Umbilical cord (tissue), 2 donors: ENCODE results near the gene DSP. TPM values are rescaled to one million over a fixed set of nuclear protein-coding genes. Genes with fewer than 3 reads are reported as not detected.

Source experiments
- DNase-seq: peaks from one replicate; pipeline ENCODE4 v3.0.0-alpha.2; 2015; ENCODE audit warnings: low spot score
- total RNA-seq: library from RNA; depleted of rRNA; stranded (reverse); fragments of >200 nt; gene quantifications from one replicate; pipeline ENCODE4 v1.2.3, GENCODE V29; 2014; ENCODE audit warnings: low replicate concordance; ENCODE audit not compliant: insufficient read depth

The DSP gene
- total RNA-seq, 1 donor from 2014 or later, result 74.9 TPM

DNA sequence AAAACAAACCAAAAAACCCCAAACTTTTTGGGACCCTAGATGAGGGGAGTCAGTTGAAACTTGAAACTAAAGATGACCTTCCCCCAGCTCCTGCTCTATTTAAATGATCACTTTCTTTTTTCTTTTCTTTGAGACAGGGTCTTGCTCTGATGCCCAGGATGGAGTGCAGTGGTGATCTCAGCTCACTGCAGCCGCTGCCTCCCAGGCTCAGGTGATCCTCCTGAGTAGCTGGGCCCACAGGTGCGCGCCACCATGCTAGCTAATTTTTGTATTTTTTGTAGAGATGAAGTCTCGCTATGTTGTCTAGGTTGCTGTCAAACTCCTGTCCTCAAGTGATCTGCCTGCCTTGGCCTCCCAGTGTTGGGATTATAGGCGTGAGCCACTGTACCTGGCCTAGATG lies 7.3 kb upstream of the DSP start:
- DNase-seq, result no peak

DNA sequence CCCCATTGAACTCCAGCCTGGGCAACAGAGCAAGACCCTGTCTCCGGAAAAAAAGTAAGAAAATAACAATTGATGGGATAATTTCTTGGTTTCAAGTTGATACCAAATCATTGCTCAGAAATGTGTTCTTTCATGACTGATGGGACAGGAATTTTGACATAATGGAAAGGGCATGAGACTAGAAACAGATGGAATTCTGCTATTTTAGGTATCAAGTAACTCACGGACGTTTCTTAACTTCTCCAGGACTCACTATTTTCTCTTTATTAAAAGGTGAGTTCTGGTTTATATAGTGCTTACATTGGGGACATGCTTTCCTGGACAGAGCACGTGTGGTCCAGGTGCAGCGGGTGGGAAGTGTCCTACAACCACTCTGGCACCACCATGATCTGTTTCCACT lies 6.0 kb upstream of the DSP start:
- DNase-seq, result no peak

DNA sequence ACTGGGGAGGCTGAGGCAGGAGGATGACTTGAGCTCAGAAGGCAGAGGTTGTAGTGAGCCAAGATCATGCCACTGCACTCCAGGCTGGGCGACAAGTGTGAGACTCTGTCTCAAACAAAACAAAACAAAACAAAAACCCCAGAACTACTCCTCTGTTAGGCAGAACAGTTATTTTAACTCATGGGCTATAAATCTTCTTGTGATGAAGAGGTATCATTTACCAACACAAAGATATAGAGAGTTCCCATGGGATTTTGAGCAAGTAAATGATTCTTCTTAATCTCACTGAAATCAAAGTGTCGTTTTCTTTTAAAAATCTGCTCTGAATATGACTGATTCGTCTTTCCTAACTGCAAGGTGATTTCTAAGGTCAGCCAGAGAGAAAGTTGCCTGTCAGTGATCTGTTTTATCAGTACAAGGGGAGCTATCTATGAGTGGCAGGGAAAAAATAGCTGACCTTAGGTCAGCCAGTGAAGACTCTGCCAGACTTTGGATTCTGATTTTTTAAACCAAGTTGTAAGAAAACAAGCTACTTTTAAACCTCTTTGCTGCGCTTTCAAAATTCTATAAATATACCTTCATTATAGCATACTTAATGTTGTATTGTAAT lies 3.8 kb upstream of the DSP start:
- no peak for DNase-seq

DNA sequence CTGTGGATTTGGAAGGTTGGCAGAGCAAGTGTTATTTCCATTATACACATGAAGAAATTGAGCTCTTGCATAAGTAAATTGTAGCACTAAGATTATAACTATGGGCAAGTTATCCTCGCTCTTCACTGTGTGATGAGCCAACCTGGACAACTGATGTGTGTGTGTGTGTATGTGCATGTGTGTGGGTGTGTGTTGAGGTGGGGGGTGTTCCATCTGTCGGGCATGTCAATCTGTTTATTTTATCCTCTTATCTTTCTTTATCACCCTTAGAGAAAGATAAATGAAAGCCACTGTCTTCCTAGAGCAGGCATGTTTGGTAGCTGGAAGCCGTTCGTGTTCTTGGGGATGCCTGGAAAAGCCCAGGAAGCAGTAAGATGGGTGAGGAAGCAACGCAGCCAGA lies 3.0 kb upstream of the DSP start:
- DNase-seq, result no peak

DNA sequence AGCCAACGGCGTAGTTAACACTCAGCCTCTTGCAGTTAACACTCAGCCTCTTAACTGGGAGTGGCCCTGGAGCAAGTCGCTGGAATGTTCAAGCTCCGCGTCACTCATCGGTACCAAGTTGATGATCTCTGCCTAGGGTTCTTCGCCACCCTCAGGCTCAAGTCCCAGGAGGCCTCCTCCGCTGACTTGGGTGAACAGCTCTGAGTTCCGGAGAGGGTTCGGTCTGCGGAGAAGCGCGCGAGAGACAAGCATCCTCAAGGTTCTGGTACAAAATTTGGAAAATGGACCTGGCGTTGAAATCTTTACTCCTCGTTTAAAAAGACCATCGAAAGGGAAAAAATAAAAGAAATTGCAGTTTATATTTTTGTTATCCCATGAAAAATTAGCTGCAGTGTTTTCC lies 876 bp upstream of the DSP start:
- peak; percentile 26 for DNase-seq

DNA sequence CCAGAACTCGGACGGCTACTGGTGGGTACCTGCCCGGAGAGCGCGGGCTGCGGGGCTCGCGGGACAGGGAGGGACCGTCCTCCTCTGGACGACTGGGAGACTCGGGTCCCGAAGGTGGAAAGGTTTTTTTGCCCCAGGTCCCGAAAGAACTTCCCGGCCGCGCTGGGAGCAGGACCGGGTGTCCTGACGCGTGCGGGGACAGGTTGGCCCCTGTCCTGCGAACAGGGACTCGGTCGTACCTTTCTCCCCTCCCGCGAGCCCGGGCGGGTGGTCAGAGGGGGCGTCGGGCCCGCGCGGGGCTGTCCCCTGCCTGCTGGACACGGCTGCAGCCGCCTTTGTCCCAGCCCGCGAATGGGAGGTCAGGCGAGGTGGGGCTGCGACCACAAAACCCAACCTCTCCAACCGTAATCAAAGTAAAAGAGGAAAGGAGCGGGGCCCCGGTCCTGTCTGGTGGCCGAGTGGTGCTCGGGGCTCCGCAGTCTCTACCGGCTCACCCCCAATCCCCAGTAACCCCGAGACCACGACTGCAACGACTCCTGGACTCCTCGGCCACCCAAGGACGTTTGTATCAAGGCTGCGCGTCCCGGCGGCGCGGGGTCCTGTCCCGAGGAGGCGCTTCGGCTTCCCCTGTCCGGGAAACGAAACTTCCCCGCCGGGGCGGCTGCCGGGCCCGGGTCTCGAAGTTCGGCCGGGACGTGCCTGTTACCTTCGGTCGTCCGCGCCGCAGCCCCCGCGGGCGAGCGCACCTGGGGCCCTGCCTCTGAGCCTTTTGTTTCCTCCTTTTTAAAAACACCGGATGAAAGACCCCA lies 798 bp downstream of the DSP start:
- peak; percentile 22 for DNase-seq

DNA sequence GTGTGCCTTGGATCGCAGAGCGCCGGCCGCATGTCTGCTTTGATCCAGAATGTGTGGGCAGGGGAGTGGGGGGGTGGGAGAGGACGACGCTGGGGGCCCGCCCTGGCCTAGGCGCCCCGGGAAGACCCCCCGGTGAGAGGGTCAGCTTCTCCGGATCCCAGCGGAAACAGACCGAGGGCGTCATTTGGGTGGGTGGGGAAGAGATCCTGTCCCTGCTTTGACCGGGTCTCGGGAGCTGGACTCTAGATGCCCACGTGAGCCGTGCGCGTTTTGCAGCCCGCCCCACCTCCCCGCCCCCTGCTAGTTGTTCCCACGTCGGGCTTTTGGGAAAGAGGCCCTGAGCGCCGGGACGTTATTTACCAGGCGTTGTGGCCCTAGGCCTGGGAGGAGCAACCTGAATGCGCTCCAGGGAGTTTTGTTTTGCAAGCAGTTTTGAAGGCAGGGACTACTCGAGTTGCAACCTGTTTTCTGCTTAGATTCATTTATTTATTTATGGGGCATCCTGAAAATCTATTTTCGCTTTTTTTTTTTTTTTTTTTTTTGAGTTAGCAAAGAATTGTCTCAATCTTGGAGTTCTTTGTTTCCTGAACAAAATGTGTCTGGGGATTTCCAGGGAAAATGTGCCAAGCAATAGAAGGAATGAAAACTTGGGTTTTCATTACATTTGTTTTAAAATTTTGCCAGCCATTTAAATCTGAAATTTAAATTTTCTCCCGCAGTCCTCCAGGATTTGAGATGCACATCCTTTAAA lies 1.6 kb downstream of the DSP start:
- peak; percentile 55 for DNase-seq

DNA sequence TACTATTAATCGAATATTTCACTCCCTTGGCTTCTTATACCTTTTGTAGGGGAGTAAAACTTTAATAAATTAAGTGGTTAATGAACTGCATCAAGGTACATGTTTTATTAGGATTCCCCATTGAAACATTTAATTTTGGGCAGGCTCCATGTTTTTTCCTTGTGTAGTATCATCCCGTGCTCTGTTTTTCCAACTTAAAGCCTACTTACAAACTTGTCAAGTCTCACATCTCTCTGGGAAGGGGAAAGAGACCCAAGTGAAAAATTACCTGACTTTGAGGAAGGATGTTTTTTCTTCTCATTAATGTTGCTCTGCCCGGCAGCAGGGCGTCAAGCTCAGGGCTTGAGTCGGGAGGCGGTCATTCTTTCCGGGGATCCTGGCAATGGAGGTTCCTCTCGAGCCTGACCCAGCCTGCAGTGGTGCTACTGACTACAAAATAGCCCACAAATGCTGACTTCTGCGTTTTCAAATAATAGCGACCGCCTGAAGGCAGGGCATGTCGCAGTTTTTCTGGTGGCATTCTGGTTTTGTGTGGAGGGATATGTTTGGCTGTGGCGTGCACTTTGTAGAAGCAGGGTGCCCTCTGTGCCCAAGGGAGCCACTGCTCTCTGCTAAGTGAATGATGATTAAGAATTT lies 2.4 kb downstream of the DSP start:
- DNase-seq, result peak; percentile 25

DNA sequence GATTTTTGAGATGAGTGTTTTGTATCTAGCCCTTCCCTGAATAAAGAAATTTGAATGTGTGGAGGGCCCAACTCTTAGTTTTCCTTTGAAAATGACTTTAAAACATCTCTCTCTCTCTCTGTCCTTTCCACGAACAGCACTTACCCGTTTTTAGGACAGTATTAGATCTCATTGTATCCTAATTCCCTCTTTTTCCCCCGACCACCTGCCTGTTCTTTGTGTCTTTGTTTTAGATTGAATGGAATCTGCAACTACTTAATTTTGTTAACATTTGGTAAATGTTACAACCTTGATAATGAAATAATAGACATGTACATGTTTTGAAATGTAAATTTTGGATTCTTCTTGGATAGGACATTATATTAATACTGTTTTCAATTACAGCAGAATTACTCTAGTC lies 3.1 kb downstream of the DSP start:
- DNase-seq, result no peak

DNA sequence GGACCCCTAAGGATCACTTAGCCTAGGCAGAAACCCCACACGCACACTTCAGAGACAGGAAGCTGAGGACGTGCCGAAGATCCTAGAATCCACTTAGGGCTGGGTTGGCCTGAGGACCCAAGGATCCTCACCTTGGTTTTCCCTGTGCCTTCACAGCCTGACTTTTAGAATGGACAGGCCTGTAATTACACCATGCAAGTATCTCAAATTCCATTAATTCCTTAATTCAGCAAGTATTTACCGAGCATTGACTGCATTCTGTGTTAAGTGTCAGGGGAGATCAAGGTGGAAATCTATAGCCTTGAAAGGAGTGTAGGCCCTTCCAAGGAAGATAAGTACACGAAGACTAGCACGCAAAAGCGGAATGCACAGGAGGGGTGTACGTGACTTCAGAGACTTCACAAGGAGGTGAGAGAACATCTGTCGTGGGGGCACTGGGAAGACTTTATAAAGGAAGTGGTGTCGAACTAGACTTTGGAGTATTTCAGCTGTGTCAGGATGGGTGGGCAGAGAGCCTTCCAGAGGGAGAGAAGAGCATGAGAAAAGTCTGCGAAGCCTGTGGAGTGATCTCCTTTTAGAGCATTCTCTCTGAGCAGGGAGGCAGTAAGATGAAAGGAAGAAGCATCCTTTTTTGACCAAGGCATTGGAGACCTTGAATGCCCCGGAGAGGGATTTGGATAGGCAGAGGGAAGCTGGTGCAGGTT lies 4.0 kb downstream of the DSP start:
- DNase-seq, result peak; percentile 30

DNA sequence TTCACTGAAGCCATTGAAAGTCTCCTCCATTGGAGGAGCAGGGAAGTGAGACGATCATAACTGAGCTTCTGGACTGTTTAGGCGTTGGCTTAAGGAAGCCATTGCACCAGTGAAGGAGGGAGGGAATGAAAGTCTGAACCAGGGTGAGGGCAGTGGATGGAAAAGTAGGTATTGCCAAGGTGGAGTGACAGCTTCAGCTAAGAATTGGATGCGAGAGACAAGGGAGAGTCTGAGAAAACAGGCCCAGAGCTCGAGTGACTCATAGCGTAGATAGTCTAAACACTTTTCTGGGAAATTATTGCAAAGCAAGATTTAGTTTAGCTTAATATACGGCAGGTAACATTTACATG lies 4.5 kb downstream of the DSP start:
- peak; percentile 19 for DNase-seq

DNA sequence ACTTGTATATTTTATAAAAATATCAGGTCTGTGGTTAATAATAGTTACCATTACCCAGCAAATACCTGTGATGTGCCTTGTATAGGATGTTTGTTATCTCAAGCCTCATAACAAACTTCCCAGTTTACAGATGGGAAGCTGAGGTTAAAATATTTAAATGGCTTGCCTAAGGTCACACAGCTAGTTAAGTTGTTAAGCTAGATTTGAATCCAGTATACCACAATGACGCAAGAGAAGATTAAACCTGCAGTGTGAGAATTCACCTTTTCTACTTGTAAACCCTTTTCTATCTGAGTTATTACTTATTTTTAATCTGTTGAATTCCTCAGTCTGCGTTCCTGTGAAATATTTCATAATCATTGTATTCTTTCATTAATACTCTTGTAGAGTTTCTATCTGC lies 4.9 kb downstream of the DSP start:
- no peak for DNase-seq

DNA sequence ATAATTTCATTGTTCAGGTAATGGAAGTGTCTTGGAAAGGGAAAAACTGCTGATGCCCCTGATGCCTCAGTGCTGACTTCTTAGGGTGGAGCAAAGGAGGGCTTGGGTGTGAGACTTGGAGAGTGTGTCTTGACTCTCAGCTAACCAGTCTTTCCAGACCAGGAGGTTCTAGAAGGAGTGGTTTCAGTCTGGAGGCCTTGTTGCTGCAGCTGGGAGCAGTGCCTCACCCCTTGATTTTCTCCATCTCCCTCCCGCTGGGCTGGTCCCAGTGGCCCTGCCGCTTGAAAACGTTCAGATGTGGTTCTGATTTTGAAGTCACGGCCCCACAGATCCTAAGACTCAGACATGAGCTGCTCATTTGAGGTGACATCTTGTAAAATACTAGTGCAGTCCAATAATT lies 5.4 kb downstream of the DSP start:
- peak; percentile 40 for DNase-seq

DNA sequence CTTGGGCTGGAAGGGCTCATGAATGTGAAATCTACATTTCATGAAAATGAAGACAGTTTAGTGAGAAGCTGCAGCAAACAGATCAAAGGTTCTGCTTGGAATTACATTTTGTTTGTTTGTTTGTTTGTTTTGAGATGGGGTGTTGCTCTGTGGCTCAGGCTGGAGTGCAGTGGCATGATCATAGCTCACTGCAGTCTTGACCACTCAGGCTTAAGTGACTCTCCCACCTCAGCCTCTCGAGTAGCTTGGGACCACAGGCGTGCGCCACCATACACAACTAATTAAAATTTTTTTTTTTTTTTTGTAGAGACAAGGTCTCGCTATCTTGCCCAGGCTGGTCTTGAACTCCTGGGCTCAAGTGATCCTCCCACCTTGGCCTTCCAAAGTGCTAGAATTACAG lies 5.8 kb downstream of the DSP start:
- no peak for DNase-seq

DNA sequence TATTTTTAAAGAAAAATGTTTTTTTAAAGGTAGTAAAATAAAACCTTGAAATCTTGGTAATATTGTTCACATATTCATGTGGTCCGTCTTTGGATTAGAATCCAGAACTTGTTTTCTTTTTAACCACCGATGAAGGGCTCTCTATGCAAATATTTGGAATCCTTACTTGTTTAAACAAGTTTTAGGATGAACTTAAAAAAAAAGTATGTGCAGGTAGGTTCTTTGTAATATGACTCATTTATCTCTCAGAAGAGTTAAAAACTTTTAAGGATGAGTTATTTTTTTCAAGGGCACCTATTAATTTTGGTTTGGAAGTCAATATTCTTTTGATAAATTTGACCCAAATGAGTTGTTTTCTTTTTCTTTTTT lies 8.9 kb downstream of the DSP start:
- peak; percentile 26 for DNase-seq

DNA sequence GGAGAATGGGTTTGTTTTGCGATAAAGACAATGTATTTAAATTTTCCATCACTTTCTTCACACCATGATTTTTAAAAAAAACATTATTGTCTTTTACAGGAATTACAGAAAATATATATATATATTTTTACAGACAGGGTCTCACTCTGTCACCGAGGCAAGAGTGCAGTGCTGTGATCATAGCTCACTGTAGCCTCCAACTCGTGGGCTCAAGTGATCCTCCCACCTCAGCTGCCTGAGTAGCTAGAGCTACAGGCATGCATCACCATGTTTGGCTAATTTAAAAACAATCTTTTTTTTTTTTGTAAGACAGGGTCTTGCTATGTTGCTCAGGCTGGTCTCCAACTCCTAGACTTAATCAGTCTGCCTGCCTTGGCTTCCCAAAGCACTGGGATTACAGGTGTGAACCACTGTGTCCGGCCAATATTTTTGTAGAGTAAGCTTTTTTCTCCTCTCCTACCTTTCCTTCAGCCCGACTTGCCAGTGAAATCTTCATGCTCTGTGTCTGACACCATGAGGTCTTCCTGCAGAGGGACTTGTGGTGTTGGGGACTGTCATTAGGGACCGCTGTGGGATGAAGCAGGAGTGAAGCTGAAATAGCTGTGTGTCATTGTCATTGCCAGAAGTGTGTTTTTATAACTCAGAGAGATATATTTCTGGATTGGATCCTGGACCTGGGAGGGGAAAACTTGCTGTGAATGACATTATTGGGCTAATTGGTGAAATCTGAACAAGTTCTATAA lies 13.2 kb downstream of the DSP start:
- no peak for DNase-seq

DNA sequence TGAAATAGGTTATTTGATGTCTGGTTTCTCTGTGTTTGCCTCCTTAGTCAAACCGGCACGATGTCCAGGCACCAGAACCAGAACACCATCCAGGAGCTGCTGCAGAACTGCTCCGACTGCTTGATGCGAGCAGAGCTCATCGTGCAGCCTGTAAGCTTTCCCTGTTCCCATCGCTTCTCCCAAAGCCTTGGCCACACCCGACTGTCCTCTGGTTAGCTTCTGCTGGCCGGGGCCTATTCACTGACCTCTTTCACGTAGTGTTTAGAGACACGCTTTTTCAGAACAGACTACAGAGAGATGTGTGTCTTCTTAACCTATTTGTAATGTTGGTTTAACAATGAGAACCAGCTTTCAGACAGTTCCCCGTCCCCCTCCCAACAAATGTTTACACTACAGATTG lies 14.2 kb downstream of the DSP start:
- peak; percentile 22 for DNase-seq

DNA sequence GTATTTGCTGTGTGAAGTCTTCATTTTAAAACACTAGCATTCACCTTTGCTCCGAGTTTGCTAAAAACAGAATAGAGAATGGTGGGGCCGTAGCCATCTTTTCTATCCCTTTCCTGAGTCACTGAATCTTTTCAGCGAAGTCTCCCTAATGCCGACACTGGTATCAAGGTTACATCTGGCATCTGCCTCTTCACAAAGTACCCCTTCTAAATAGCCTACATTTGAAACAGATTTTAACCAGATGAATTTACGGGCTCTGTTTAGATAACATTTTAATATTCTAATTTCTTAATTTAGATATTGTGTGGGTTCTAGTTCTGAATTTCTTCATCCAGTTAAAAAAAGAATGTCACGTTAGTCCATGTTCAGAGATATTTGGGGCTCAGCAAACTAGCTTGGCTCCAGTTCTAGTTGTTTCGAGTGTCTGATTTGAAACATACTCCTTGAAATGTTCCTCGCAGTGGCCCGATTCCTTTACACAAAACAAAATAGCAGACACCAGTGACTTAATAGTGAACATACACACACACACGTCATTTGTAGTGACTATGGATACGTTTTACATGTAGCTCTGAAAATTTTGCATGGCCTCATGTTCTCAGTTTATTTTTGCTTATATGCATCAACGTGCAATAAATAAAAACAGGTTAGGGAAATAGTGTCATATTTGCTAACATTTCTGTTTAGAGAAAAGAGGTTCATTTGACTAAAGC lies 15.1 kb downstream of the DSP start:
- DNase-seq, result no peak

DNA sequence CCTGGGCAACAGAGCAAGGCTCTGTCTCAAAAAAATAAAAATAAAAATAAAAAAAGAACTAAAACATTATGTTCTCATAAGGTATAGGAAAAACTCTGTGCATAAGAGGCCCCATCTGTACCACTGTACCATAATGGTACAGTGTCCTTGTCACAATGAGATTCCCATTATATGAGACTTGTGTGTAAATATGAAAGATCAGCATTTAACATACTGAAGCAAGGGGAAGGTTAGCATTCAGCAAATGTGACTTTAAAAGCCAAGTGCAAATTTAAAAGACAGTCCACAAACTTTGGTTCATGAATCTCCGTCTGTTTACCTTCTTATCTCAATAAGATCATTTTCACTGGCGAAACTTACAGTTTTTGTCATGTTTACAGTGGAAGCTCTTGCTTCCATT lies 16.2 kb downstream of the DSP start:
- no peak for DNase-seq

DNA sequence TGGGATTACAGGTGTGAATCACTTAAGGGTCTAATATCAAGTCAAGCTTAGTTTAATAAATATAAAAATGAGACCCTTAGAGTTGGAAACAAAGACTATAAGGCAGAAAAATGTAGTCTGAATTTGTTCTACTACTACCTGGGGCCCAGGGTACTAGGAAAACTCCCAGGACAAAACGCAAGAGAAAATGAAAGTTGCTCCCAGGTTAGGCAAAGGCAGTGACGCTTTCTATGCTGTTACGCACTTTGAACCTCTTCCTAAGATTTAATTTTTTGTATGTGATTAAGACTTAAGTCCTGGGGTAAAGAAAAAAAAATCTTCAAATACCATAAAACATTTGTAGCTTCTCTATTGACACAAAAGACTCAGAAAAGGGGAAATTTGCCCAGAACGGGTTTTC lies 17.3 kb downstream of the DSP start:
- no peak for DNase-seq

DNA sequence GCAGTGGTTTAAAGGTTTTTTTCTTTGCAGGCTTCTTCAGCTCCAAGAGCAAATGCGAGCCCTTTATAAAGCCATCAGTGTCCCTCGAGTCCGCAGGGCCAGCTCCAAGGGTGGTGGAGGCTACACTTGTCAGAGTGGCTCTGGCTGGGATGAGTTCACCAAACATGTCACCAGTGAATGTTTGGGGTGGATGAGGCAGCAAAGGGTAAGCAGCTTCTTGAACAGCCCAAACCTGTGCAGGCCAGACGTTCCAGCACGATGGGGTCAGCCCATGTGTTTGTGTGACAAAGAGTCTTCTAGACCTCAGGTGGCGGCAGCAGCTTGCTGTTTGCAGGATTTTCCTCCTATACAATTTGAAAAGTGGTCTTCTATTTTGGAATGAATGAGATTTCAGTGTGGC lies 17.7 kb downstream of the DSP start:
- no peak for DNase-seq
